ENCODE results near the gene TJP3.

DNA sequence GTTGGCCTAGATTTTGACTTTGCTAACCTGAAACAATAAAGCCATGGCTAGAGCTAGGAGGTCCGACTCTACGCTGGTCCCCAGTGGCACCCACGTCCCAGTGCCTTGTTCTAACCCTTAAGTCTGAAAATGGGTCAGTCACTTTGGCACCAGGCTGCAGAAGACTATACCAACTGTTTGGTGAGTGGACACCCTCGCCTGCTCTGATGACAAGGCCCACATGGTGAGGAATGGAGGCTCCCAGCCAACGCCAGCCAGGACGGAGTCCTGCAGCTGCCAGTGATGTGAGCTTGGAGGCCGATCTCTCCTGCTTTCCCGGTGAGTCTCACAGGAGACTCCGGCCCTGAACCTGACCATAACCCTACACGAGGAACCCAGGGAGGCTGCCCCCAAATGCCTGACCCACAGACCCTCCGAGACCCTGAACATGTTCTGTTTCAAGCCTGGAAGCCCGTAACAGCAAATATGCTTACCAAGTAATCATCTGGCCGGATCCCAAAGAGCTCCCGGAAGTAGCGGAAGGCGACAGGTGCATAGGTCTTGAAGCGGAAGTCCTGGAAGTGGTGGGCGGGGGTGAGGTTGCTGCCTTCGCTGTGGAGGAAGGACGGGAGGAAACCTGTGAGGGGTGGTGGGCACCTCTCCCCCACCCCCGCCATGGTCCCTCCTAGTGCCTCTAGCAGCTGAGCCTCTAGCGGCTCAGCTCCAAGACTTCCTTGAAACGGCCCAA lies 47.5 kb upstream of the TJP3 start:
- TF ChIP-seq, protein P1, sequence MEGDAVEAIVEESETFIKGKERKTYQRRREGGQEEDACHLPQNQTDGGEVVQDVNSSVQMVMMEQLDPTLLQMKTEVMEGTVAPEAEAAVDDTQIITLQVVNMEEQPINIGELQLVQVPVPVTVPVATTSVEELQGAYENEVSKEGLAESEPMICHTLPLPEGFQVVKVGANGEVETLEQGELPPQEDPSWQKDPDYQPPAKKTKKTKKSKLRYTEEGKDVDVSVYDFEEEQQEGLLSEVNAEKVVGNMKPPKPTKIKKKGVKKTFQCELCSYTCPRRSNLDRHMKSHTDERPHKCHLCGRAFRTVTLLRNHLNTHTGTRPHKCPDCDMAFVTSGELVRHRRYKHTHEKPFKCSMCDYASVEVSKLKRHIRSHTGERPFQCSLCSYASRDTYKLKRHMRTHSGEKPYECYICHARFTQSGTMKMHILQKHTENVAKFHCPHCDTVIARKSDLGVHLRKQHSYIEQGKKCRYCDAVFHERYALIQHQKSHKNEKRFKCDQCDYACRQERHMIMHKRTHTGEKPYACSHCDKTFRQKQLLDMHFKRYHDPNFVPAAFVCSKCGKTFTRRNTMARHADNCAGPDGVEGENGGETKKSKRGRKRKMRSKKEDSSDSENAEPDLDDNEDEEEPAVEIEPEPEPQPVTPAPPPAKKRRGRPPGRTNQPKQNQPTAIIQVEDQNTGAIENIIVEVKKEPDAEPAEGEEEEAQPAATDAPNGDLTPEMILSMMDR (IDR thresholded peaks at IDR 0.05; ENCODE audit: insufficient read depth, low read length, poor library complexity, severe bottlenecking): no peak
- no peak for TF ChIP-seq EZH2phosphoT487 (conservative IDR thresholded peaks at IDR 0.05; ENCODE audit: low read length)
